ENCODE results near the gene ARTN. TPM values are rescaled to one million over a fixed set of nuclear protein-coding genes. Genes with fewer than 3 reads are reported as not detected.

The ARTN gene, protein sequence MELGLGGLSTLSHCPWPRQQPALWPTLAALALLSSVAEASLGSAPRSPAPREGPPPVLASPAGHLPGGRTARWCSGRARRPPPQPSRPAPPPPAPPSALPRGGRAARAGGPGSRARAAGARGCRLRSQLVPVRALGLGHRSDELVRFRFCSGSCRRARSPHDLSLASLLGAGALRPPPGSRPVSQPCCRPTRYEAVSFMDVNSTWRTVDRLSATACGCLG
- total RNA-seq: 0.07 and 0.63 TPM in 2 replicates

DNA sequence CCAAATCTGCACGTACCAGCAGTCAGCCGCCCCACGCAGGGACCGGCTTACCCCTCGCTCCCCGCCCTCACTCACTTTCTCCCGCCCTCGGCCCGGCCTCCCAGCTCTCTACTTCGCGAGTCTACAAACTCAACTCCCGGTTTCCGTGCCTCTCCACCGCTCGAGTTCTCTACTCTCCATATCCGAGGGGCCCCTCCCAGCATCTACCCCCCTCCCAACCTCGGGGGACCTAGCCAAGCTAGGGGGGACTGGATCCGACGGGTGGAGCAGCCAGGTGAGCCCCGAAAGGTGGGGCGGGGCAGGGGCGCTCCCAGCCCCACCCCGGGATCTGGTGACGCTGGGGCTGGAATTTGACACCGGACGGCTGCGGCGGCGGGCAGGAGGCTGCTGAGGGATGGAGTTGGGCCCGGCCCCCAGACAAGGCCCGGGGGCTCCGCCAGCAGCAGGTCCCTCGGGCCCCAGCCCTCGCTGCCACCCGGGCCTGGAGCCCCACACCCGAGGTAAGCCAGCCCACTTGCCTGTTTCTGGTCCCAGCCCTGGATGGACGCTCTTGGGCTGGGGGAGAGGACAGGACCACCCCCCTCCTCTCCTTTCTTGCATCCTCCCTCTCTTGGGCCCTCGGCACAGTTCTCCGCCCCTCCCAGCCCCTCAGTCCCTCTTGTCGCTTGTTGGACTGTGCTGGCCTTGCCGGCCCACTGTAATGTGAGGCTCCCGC is at the start of gene ARTN:
Gene ARTN, plus strand, starts transcription at position 416 of the 715 bp plus-strand sequence. CDS start 1,856 bp downstream, outside the sequence.

DNA sequence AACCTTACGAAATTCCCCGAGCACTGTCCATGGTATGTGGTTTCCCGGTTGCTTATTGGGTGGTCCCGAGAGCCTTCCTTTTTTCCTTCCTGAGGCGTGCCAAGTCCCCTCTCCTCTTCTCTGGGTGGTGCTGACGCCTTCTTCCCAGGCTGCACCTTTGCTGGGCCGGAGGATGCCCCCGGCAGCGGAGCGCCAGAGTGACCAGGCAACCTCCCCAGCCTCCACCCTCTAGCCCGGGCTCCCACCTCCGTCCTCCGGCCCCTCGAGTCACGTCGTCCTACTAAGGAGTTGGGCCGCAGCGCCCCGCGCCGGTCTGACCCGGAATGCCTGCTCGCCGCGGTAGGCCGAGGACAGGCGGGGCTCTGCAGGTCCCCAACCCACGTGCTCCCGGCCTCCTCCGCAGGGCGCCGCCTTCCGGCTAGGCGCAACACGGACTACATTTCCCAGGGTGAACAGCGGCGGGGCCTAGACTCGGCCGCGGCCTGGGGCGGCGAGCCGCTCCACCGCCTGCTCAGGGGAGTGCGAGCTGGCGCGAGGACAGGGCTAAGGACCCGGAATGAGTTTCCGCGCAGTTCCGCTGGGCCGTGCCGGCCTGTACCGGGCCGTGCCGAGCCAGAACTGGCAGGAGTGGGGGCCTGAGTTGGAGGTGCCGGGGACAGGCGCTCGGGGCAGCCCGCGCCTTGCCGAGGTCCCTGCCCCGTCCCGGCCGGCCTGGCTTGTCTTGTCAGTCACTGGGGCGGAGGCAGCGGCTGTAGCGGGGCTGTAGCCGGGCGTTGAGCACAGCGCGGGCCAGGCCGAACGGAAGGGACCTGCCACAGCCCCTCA is 12.8 kb downstream of the ARTN start, which contains the start of gene IPO13:
Gene IPO13, plus strand, starts transcription at position 715 of the 825 bp plus-strand sequence. CDS start 651 bp downstream, outside the sequence.

GRCh38 chr1:43969746-43970466 is 36.3 kb downstream of the ARTN start, which contains the start of gene DPH2:
DPH2 (plus strand) TSS chr1:43970010; CDS start chr1:43970176, 166 bp downstream.

GRCh38 chr1:43974443-43975248 is 41.0 kb downstream of the ARTN start, which contains the start of gene ATP6V0B:
ATP6V0B (plus strand) TSS chr1:43974960; CDS start chr1:43975041, 81 bp downstream.

DNA sequence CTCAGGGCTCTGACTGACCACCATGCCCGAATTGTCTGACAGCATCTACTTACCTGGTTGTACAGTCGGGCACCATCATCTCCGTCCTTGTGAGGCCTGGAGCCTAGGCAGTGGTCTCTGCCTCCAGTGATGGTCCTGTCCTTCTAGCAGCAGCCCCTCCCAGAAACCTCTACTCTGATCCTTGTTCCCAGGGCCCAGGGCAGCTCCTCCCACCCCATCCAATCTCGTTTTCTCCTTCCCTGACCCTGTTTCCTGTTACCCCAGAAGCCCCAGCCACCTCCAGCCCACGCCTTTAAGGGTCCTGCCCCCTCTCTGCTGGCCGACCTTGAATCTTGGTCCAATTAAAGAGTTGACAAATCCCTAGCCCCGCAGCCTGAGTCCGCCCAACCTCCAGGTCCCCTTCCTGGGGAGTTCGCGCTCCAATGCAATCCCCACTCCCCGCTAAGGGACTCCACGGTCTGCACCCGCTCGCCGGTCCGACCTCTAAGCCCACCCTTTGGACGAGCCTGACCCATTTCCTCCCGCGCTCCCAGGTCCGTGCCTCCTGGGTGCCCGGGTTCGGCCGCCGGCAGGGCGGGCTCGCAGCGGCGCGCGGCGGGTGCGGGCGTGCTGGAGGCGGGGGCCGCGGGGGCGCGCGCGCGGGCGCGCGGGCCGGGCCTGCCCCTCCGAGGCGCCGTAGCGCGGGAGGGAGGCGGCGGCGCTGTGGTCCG is 45.1 kb downstream of the ARTN start, which contains the start of gene B4GALT2:
Gene B4GALT2, plus strand, starts transcription at position 660 of the 710 bp plus-strand sequence. CDS start 1,951 bp downstream, outside the sequence.

Other genes with a start within 250 kb of the ARTN start
- 21.4 and 27.9 TPM in 2 replicates for gene ST3GAL3, start 226.3 kb upstream of the ARTN start, total RNA-seq
- gene IPO13, start 13.1 kb downstream of the ARTN start, total RNA-seq: 24.6 and 30.7 TPM in 2 replicates
- gene DPH2, start 36.2 kb downstream of the ARTN start, total RNA-seq: 12.3 and 22.8 TPM in 2 replicates
- gene ATP6V0B, start 41.2 kb downstream of the ARTN start, total RNA-seq: 107 and 134 TPM in 2 replicates
- gene B4GALT2, start 45.4 kb downstream of the ARTN start, total RNA-seq: 116 and 142 TPM in 2 replicates
- 5.1 and 6.3 TPM in 2 replicates for gene CCDC24, start 57.8 kb downstream of the ARTN start, total RNA-seq
- 15.1 and 16.2 TPM in 2 replicates for gene SLC6A9, start 97.7 kb downstream of the ARTN start, total RNA-seq
- gene KLF17, start 185.0 kb downstream of the ARTN start, total RNA-seq: 0.13 TPM in 2 replicates
- not detected in 2 replicates for gene KLF18, start 207.8 kb downstream of the ARTN start, total RNA-seq